Gastrocnemius medialis (tissue), 4 donors: Measurements from ENCODE around the gene TNIK.

Source experiments
- POLR2A ChIP-seq, 2 donors: fragments of 450-650 bp; IDR thresholded peaks; one replicate each; pipeline ENCODE4 v1.6.1; 2017; ENCODE audit warnings: antibody characterized with exemption in 2 of 2, mild to moderate bottlenecking in 2 of 2, moderate library complexity in 2 of 2
- TF ChIP-seq, protein P1 (sequence below), 5 experiments: fragments of 450-650 bp in 3 of 5; fragments of 200-600 bp in 2 of 5; sonication (generic) in 2 of 5; IDR thresholded peaks in 4 of 5; conservative IDR thresholded peaks in 1 of 5; 1 replicate in 4 of 5; 2 replicates in 1 of 5; pipeline ENCODE4 v1.5.1; 2016 to 2019; ENCODE audit warnings: antibody characterized with exemption in 5 of 5, mild to moderate bottlenecking in 3 of 5, moderate library complexity in 3 of 5

- TF ChIP-seq, protein P1, sequence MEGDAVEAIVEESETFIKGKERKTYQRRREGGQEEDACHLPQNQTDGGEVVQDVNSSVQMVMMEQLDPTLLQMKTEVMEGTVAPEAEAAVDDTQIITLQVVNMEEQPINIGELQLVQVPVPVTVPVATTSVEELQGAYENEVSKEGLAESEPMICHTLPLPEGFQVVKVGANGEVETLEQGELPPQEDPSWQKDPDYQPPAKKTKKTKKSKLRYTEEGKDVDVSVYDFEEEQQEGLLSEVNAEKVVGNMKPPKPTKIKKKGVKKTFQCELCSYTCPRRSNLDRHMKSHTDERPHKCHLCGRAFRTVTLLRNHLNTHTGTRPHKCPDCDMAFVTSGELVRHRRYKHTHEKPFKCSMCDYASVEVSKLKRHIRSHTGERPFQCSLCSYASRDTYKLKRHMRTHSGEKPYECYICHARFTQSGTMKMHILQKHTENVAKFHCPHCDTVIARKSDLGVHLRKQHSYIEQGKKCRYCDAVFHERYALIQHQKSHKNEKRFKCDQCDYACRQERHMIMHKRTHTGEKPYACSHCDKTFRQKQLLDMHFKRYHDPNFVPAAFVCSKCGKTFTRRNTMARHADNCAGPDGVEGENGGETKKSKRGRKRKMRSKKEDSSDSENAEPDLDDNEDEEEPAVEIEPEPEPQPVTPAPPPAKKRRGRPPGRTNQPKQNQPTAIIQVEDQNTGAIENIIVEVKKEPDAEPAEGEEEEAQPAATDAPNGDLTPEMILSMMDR (IDR thresholded peaks at IDR 0.05 in 4 of 5, conservative IDR thresholded peaks at IDR 0.05 in 1 of 5), result no peak
- no peak for TF ChIP-seq POLR2A (IDR thresholded peaks at IDR 0.05)
Observed at GRCh38 chr3:171385086-171385485, 75.1 kb downstream of the TNIK start.
